ENCODE data around the gene MZT2B. TPM values are rescaled to one million over a fixed set of nuclear protein-coding genes. Genes with fewer than 3 reads are reported as not detected.
"Not testable (repeated sequence)": the region's sequence is repeated elsewhere in the genome, so short reads cannot be mapped to it uniquely, and the experiment has no call there.

Gene MZT2B
- total RNA-seq, 1 donor from 2014 or later: 143 TPM

- DNase-seq; H3K9me3 Mint-ChIP-seq; H3K4me1 Mint-ChIP-seq; ATAC-seq (ENCODE audit: low read depth); H3K27me3 Mint-ChIP-seq; intact Hi-C loops (cut with micrococcal nuclease); CTCF ChIA-PET; H3K4me3 Mint-ChIP-seq; H3K36me3 Mint-ChIP-seq (ENCODE audit: low read depth); POLR2A ChIA-PET; H3K27ac Mint-ChIP-seq: not testable (repeated sequence)
Observed at GRCh38 chr2:130196052-130196451, 14.0 kb downstream of the MZT2B start.

- no peaks in the 10 kb centered on the region for H3K27me3 Mint-ChIP-seq
- H3K9me3 Mint-ChIP-seq: no peaks in the 10 kb centered on the region
- no peak within 1 kb of the TSS for H3K27ac Mint-ChIP-seq
- ChIA-PET POLR2A (no interaction called here), CTCF (no interaction called here)
- no peaks in the 10 kb centered on the region for H3K36me3 Mint-ChIP-seq (ENCODE audit: low read depth)
- DNase-seq: no peak
- intact Hi-C loops (cut with micrococcal nuclease): no loop called here
- no peak within 1 kb of the TSS for H3K4me3 Mint-ChIP-seq
- ATAC-seq (ENCODE audit: low read depth): no peak
- H3K4me1 Mint-ChIP-seq: no peaks in the 10 kb centered on the region
- no peak for TF ChIP-seq CTCF (IDR thresholded peaks at IDR 0.05)
Observed at GRCh38 chr2:130198343-130198742, 16.3 kb downstream of the MZT2B start, which contains the start of gene TUBA3E. Gene TUBA3E (minus strand): TSS chr2:130198439. CDS start chr2:130198360, 79 bp downstream.

GRCh38 chr2:130202518-130202917, 20.5 kb downstream of the MZT2B start:
- H3K9me3 Mint-ChIP-seq; DNase-seq; intact Hi-C loops (cut with micrococcal nuclease); H3K27ac Mint-ChIP-seq; ATAC-seq (ENCODE audit: low read depth); H3K4me3 Mint-ChIP-seq; H3K27me3 Mint-ChIP-seq; H3K4me1 Mint-ChIP-seq; CTCF ChIA-PET; POLR2A ChIA-PET; H3K36me3 Mint-ChIP-seq (ENCODE audit: low read depth): not testable (repeated sequence)

DNA sequence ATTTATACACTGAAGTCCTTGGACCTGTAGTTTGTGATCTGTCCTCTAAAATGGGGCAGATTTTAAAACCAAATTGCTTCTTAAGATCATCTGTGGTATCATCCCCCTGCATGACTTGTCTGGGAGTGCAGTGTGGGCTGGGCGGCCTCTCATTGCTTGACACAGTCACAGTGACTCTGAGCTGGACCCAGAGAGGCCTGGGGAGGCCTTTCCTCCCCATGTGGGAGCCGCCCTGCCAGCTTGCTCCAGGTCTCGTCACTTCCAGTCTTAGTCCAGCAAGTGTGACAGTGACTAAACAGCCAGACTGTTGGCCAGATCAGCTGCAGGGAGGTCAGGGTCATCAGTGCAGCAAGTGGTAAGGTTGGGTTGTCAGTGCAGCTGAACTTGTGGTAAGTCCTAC, 21.1 kb downstream of the MZT2B start:
- H3K9me3 Mint-ChIP-seq; POLR2A ChIA-PET; H3K4me3 Mint-ChIP-seq; H3K36me3 Mint-ChIP-seq (ENCODE audit: low read depth); H3K4me1 Mint-ChIP-seq; CTCF ChIA-PET; intact Hi-C loops (cut with micrococcal nuclease); H3K27ac Mint-ChIP-seq; ATAC-seq (ENCODE audit: low read depth); DNase-seq; H3K27me3 Mint-ChIP-seq: not testable (repeated sequence)

- H3K36me3 Mint-ChIP-seq (ENCODE audit: low read depth); intact Hi-C loops (cut with micrococcal nuclease); ATAC-seq (ENCODE audit: low read depth): not testable (repeated sequence)
Observed at GRCh38 chr2:130207051-130207450, 25.0 kb downstream of the MZT2B start.

DNA sequence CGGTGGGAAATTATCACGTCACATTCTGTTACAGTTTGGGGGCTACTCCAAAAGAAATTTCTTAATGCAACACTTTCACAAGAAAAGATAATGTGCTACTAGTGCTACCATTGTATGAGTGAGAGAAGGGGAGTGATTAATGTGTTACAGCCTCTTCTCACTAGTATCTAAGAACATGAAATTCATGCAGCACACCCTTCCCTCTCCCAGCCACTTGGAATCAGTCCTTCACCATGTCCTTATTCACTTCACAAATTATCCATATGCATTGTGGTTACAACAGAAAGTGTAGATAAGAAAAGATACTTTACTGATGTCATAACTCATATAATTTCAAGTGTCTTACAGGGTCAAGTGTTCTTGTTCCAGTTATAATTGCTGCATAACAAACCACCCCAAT, 37.1 kb downstream of the MZT2B start:
- ATAC-seq (ENCODE audit: low read depth); intact Hi-C loops (cut with micrococcal nuclease); H3K27ac Mint-ChIP-seq; H3K36me3 Mint-ChIP-seq (ENCODE audit: low read depth); H3K4me1 Mint-ChIP-seq; H3K9me3 Mint-ChIP-seq; CTCF ChIA-PET; POLR2A ChIA-PET; DNase-seq; H3K4me3 Mint-ChIP-seq: not testable (repeated sequence)
- H3K27me3 Mint-ChIP-seq: peaks cover 30% of the 10 kb centered on the region

More at GRCh38 chr2:130207051-130207450, 25.0 kb downstream of the MZT2B start:
- H3K4me3 Mint-ChIP-seq, H3K27ac Mint-ChIP-seq, POLR2A ChIA-PET, H3K27me3 Mint-ChIP-seq, H3K9me3 Mint-ChIP-seq, CTCF ChIA-PET, H3K4me1 Mint-ChIP-seq, DNase-seq: not testable (repeated sequence)

DNA sequence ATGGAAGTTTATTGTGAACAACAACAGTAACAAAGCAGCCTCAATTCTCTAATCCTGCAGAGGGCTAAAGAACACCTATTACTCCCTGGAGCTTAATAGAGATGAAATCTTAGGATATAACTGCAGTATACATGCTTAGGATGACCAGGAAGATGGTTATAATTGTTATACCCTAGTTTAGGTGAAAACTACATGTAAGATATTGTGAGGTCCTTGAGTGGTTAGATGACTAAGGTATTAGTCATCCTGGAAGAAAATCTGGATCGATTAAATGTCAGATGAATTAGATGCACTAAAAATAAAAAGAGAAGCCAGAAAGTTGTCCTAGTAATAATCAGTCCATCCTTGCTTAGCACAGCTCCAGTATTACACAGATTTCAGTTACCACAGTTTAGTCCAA, 38.4 kb downstream of the MZT2B start:
- CTCF ChIA-PET; intact Hi-C loops (cut with micrococcal nuclease); H3K9me3 Mint-ChIP-seq; H3K36me3 Mint-ChIP-seq (ENCODE audit: low read depth); H3K27ac Mint-ChIP-seq; POLR2A ChIA-PET; H3K4me1 Mint-ChIP-seq; DNase-seq; ATAC-seq (ENCODE audit: low read depth); H3K4me3 Mint-ChIP-seq: not testable (repeated sequence)
- peaks cover 28% of the 10 kb centered on the region for H3K27me3 Mint-ChIP-seq

- CTCF ChIA-PET; intact Hi-C loops (cut with micrococcal nuclease); H3K36me3 Mint-ChIP-seq (ENCODE audit: low read depth); H3K9me3 Mint-ChIP-seq; POLR2A ChIA-PET; H3K4me3 Mint-ChIP-seq; ATAC-seq (ENCODE audit: low read depth); H3K4me1 Mint-ChIP-seq; H3K27ac Mint-ChIP-seq; DNase-seq: not testable (repeated sequence)
- H3K27me3 Mint-ChIP-seq: peaks cover 21% of the 10 kb centered on the region
Observed at GRCh38 chr2:130222523-130222922, 40.5 kb downstream of the MZT2B start.

DNA sequence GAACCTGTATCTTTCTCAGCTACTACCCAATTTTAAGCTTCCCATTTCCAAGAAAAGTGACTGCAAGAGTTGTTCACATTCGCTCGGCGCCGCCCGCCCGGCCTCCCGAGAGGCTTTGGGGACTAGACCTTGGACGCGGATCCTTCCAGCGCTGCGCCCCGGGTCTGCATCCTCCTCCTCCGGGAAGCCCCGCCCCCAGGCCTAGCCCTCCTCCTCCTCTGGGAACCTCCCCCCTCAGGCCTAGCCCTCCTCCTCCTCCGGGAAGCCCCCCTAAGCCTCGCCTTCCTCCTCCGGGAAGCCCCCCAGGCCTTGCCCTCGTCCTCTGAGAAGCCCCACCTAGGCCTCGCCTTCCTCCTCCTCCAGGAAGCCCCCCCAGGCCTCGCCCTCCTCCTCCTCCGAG, 45.9 kb downstream of the MZT2B start:
- H3K9me3 Mint-ChIP-seq; POLR2A ChIA-PET; H3K4me3 Mint-ChIP-seq; intact Hi-C loops (cut with micrococcal nuclease); H3K27ac Mint-ChIP-seq; CTCF ChIA-PET; ATAC-seq (ENCODE audit: low read depth); H3K4me1 Mint-ChIP-seq; DNase-seq; H3K36me3 Mint-ChIP-seq (ENCODE audit: low read depth); H3K27me3 Mint-ChIP-seq: not testable (repeated sequence)

DNA sequence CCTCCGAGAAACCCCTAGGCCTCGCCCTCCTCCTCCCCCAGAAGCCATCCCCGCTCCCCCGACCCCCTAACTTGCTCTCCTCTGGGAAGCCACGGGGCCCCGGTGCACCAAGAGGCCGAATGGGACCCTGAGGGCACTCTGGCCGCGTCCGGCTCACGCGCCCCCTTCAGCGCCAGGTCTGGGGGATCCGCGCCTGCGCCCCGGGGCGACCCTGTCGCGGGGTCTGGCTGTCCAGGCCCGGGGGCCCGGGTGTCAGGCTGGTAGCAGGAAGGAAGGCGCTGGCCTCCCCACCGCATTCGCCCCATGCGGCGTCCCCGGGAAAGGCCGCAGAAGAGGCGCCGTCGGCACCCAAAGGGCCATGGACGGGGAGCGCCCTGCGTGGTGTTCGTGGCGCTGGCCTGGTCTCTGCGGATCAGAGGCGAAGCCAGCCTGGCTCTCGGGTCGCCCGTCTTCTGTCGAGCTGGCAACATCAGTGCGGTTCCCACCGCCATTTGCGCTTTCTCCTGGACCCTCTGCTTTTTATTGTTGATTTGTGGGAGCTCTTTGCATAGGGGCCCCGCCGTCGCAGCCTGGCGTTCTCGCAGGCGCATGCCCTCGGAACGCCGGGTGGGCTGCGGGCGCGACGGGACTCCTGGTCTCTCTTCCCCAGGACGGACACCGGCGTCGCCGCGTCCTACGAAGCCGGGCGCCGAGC, 46.6 kb downstream of the MZT2B start:
- POLR2A ChIA-PET; H3K36me3 Mint-ChIP-seq (ENCODE audit: low read depth); H3K9me3 Mint-ChIP-seq; H3K27me3 Mint-ChIP-seq; H3K4me1 Mint-ChIP-seq; ATAC-seq (ENCODE audit: low read depth); DNase-seq; H3K4me3 Mint-ChIP-seq; H3K27ac Mint-ChIP-seq; CTCF ChIA-PET; intact Hi-C loops (cut with micrococcal nuclease): not testable (repeated sequence)

GRCh38 chr2:130229161-130229510, 47.1 kb downstream of the MZT2B start:
- H3K27ac Mint-ChIP-seq; intact Hi-C loops (cut with micrococcal nuclease); POLR2A ChIA-PET; H3K4me3 Mint-ChIP-seq; H3K4me1 Mint-ChIP-seq; H3K9me3 Mint-ChIP-seq; CTCF ChIA-PET; H3K36me3 Mint-ChIP-seq (ENCODE audit: low read depth); DNase-seq; H3K27me3 Mint-ChIP-seq: not testable (repeated sequence)
- peak; percentile 10 for ATAC-seq (ENCODE audit: low read depth)

- H3K36me3 Mint-ChIP-seq (ENCODE audit: low read depth); intact Hi-C loops (cut with micrococcal nuclease); H3K4me1 Mint-ChIP-seq; H3K27ac Mint-ChIP-seq; ATAC-seq (ENCODE audit: low read depth); POLR2A ChIA-PET; DNase-seq; H3K9me3 Mint-ChIP-seq; CTCF ChIA-PET; H3K27me3 Mint-ChIP-seq; H3K4me3 Mint-ChIP-seq: not testable (repeated sequence)
Observed at GRCh38 chr2:130230376-130230775, 48.3 kb downstream of the MZT2B start.

Data from activated B cell treated with CpG ODN at 0.5 μM for 24 hours (primary cell).